Measurements from ENCODE around the gene RBM14. TPM values are rescaled to one million over a fixed set of nuclear protein-coding genes. Genes with fewer than 3 reads are reported as not detected.

RBM14 gene
- total and polyA plus RNA-seq, 4 donors, result 34.1 to 96.3 (median 52.9) TPM

DNA sequence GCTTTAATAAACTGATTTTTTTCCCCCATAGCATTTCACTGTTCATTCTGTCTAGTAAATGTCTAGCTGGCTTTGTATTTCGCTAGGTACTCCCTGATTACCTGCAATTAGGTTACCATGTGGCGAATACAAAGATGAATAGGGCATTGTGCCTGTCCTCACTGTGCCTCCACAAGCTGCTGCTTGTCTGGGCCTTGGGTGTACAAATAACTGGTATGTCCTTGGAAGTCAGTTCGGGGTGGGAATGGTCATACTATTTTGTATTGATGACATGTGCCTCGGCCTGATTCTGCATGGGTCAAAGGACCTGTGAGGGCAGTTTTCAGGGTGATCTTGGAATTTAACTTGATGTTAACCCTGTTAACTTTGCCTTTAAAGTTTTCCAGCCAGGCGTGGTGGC lies 33.5 kb downstream of the RBM14 start:
- Histone ChIP-seq H3K36me3 (ENCODE audit: control insufficient read depth in 4 of 4, insufficient read depth in 4 of 4, low read length in 4 of 4) (peaks cover 16 to 52% (median 28%) of the 10 kb centered on the region in 4 donors), H3K4me3 (no peak overlapping the region), H3K27me3 (ENCODE audit: control insufficient read depth in 3 of 3, insufficient read depth in 3 of 3, low read length in 2 of 3) (no peaks in the 10 kb centered on the region), H3K27ac (ENCODE audit: low read depth in 1 of 2, low read length in 1 of 2) (no peak overlapping the region), H3K9me3 (ENCODE audit: control insufficient read depth in 4 of 4, insufficient read depth in 3 of 4, low read length in 3 of 4) (no peaks in the 10 kb centered on the region), H3K4me1 (ENCODE audit: control insufficient read depth in 5 of 5, insufficient read depth in 5 of 5, low read length in 5 of 5) (peaks cover 6 to 18% (median 11%) of the 10 kb centered on the region in 5 donors), H3K9ac (ENCODE audit: insufficient read depth in 1 of 2, low read length in 2 of 2) (no peak overlapping the region)
- TF ChIP-seq, protein P1, sequence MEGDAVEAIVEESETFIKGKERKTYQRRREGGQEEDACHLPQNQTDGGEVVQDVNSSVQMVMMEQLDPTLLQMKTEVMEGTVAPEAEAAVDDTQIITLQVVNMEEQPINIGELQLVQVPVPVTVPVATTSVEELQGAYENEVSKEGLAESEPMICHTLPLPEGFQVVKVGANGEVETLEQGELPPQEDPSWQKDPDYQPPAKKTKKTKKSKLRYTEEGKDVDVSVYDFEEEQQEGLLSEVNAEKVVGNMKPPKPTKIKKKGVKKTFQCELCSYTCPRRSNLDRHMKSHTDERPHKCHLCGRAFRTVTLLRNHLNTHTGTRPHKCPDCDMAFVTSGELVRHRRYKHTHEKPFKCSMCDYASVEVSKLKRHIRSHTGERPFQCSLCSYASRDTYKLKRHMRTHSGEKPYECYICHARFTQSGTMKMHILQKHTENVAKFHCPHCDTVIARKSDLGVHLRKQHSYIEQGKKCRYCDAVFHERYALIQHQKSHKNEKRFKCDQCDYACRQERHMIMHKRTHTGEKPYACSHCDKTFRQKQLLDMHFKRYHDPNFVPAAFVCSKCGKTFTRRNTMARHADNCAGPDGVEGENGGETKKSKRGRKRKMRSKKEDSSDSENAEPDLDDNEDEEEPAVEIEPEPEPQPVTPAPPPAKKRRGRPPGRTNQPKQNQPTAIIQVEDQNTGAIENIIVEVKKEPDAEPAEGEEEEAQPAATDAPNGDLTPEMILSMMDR (IDR thresholded peaks at IDR 0.05; ENCODE audit: control extremely low read depth, extremely low read depth), result no peak
- 93 to 98% methylated on average over 5 of the region's 5 CpGs for WGBS, 2 donors
- no peak for DNase-seq
- ATAC-seq (ENCODE audit: insufficient read depth, low FRiP score), result no peak

DNA sequence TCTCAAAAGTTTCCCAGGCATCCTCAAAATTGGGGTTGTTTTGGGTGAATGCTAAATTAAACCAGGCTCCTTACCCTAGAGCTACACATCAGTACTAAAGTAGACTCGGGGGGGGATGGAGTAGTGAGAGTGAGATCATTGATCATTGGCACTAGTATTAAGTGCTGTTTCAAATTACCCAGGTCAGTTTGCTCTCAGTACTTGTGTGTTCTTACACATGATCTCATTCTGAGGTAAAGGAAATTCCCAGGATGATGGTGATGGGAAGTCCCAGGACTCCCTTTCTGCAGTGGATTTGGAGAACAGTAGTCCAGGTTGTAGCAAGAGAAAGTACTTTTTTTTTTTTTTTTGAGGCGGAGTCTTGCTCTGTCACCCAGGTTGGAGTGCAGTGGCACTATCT lies 34.6 kb downstream of the RBM14 start:
- Histone ChIP-seq H3K27ac (ENCODE audit: low read depth in 1 of 2, low read length in 1 of 2) (no peak overlapping the region), H3K36me3 (ENCODE audit: control insufficient read depth in 4 of 4, insufficient read depth in 4 of 4, low read length in 4 of 4) (peaks cover 11 to 44% (median 22%) of the 10 kb centered on the region in 4 donors), H3K4me1 (ENCODE audit: control insufficient read depth in 5 of 5, insufficient read depth in 5 of 5, low read length in 5 of 5) (peaks cover 2 to 6% (median 6%) of the 10 kb centered on the region in 5 donors), H3K9me3 (ENCODE audit: control insufficient read depth in 4 of 4, insufficient read depth in 3 of 4, low read length in 3 of 4) (no peaks in the 10 kb centered on the region), H3K27me3 (ENCODE audit: control insufficient read depth in 3 of 3, insufficient read depth in 3 of 3, low read length in 2 of 3) (no peaks in the 10 kb centered on the region), H3K9ac (ENCODE audit: insufficient read depth in 1 of 2, low read length in 2 of 2) (no peak overlapping the region), H3K4me3 (no peak overlapping the region)
- no peak for ATAC-seq (ENCODE audit: insufficient read depth, low FRiP score)
- 89 to 98% methylated on average over 2 of the region's 2 CpGs for WGBS, 2 donors
- TF ChIP-seq, protein P1 (IDR thresholded peaks at IDR 0.05; ENCODE audit: control extremely low read depth, extremely low read depth), result no peak
- no peak for DNase-seq

DNA sequence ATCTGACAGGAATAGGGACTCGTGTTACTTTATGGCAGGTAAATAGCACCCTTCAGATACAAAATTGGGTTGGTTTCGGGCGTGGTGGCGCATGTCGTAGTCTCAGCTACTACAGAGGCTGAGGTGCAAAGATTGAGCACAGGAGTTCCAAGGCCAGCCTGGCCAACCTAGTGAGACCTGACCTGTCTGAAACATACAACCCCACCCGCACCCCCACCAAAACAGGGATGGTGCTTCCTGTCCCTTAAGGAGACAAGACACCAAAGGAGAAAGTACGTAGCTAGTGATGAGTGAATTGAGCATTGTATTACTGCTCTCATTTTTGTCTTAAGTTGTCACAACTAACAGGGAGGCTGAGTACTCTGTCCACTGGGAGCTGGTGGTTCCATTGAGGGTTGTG lies 36.2 kb downstream of the RBM14 start:
- H3K27ac ChIP-seq (ENCODE audit: low read depth in 1 of 2, low read length in 1 of 2), result no peak overlapping the region
- WGBS, 2 donors, result 94 to 95% methylated on average over 7 of the region's 7 CpGs
- peaks cover 0 to 2% (median 0%) of the 10 kb centered on the region in 5 donors for H3K4me1 ChIP-seq (ENCODE audit: control insufficient read depth in 5 of 5, insufficient read depth in 5 of 5, low read length in 5 of 5)
- TF ChIP-seq, protein P1 (IDR thresholded peaks at IDR 0.05; ENCODE audit: control extremely low read depth, extremely low read depth), result no peak
- no peaks in the 10 kb centered on the region for H3K27me3 ChIP-seq (ENCODE audit: control insufficient read depth in 3 of 3, insufficient read depth in 3 of 3, low read length in 2 of 3)
- no peak for DNase-seq
- ATAC-seq (ENCODE audit: insufficient read depth, low FRiP score), result no peak
- H3K36me3 ChIP-seq (ENCODE audit: control insufficient read depth in 4 of 4, insufficient read depth in 4 of 4, low read length in 4 of 4), result peaks cover 6 to 40% (median 17%) of the 10 kb centered on the region in 4 donors
- H3K9me3 ChIP-seq (ENCODE audit: control insufficient read depth in 4 of 4, insufficient read depth in 3 of 4, low read length in 3 of 4), result no peaks in the 10 kb centered on the region
- H3K9ac ChIP-seq (ENCODE audit: insufficient read depth in 1 of 2, low read length in 2 of 2), result no peak overlapping the region
- H3K4me3 ChIP-seq, result no peak overlapping the region

DNA sequence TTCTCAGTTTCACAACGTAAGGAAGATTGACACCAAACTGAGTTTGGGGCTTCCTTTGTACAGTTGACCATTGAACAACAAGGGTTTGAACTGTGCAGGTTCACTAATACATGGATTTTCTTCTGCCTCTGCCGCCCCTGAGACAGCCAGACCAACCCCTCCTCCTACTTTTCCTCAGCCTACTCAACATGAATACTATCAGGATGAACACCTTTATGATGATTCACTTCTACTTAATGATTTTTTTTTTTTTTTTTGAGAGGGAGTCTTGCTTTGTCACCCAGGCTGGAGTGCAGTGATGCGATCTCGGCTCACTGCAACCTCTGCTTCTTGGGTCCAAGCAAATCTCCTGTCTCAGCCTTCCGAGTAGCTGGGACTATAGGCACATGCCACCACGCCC lies 36.7 kb downstream of the RBM14 start:
- DNase-seq (no peak), ATAC-seq (ENCODE audit: insufficient read depth, low FRiP score) (no peak)
- TF ChIP-seq, protein P1 (IDR thresholded peaks at IDR 0.05; ENCODE audit: control extremely low read depth, extremely low read depth), result no peak
- peaks cover 0 to 2% (median 0%) of the 10 kb centered on the region in 5 donors for H3K4me1 ChIP-seq (ENCODE audit: control insufficient read depth in 5 of 5, insufficient read depth in 5 of 5, low read length in 5 of 5)
- H3K27ac ChIP-seq (ENCODE audit: low read depth in 1 of 2, low read length in 1 of 2), result no peak overlapping the region
- no peak overlapping the region for H3K9ac ChIP-seq (ENCODE audit: insufficient read depth in 1 of 2, low read length in 2 of 2)
- no peaks in the 10 kb centered on the region for H3K27me3 ChIP-seq (ENCODE audit: control insufficient read depth in 3 of 3, insufficient read depth in 3 of 3, low read length in 2 of 3)
- no peaks in the 10 kb centered on the region for H3K9me3 ChIP-seq (ENCODE audit: control insufficient read depth in 4 of 4, insufficient read depth in 3 of 4, low read length in 3 of 4)
- 90 to 93% methylated on average over 6 of the region's 6 CpGs for WGBS, 2 donors
- peaks cover 6 to 40% (median 16%) of the 10 kb centered on the region in 4 donors for H3K36me3 ChIP-seq (ENCODE audit: control insufficient read depth in 4 of 4, insufficient read depth in 4 of 4, low read length in 4 of 4)
- H3K4me3 ChIP-seq, result no peak overlapping the region

Data from lung (tissue), 12 donors.